Stimulated activated CD4-positive, alpha-beta T cell treated with anti-CD3 and anti-CD28 coated beads, Interleukin-12 subunit alpha, Interleukin-12 subunit beta, amount 100 ng/mL, for 4 hours (primary cell): ENCODE measurements around the gene SLC17A6.

Experiments used
- DNase-seq: peaks from one replicate; pipeline ENCODE4 v3.0.0-alpha.2; 2020

SLC17A6 gene

GRCh38 chr11:22390283-22390655, 52.1 kb downstream of the SLC17A6 start:
- DNase-seq, result no peak

DNA sequence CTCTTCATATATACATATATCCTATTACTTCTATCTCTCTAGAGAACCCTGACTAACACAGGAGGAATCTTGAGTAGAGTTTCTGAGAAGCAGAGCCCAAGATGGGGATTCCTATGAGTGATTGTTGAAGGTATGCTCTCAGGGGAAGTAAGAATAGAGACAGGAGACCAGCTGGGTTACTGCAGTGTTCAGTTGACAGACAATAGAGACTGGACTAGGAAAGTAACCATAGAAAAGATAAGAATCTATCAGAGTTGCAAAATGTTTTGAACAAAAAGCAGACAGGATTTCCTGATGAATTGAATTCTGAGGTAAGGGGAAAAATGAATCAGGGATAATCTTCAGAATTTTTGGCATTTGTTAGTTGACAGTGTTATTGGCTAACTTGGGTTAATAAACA, 54.4 kb downstream of the SLC17A6 start:
- no peak for DNase-seq

GRCh38 chr11:22405377-22405776, 67.2 kb downstream of the SLC17A6 start:
- DNase-seq, result no peak

DNA sequence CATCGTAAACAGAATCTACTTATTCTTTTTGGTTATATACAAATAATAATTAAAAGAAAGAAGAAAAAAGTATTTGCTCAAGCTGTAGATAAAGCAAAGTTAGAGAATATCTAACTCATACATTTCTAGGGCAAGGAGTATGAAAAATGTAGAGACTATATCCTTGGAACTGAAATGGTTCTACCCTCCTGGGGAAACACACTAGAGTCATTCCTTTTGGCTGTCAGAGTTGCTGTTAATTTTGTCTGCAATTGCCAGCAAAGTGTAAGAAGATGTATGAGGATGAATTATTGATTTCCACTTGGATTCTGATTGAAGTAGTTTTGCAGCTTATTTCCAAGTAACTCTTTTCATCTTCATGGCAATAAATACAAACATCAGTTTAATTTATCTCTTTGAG, 69.1 kb downstream of the SLC17A6 start:
- DNase-seq, result no peak

DNA sequence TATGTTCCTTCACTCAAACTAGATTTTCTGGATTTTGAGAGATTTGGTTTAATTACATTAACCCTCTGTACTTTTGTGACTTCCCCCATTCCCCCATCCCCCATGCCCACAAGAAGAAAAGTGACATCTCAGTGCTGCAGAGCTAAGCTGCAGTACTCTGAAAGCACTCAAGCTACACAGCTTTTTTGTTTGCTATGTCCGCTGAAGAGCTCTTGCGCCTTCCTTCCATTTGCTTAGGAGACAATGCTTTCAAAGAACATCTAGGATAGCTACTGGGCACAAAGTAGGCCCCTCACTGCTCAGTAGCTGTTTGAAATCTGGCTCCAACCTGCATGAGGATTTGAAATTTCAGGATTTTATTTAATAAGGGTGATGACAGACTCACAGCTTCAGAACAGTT, 69.7 kb downstream of the SLC17A6 start:
- DNase-seq, result no peak

GRCh38 chr11:22415476-22415875, 77.3 kb downstream of the SLC17A6 start:
- no peak for DNase-seq

DNA sequence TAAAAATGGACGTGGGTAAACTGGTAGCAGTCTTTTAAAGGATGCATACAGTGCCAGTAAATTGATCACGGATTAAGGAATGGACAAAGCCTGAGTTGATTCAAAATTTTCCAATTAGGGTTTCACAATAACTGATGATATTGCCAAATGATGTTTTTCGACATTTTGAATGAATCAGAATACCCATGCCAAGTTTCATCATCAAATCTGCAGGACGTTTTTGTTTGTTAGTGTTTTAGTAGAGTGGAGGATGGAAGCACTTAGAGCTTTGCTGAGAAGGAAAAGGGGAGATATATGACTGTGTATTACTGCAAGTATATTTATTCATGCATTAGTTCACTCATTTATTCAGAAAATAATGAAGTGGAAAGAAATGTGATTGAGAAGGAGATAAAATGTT, 78.3 kb downstream of the SLC17A6 start:
- no peak for DNase-seq

GRCh38 chr11:22426915-22427314, 88.7 kb downstream of the SLC17A6 start:
- no peak for DNase-seq
